Heart left ventricle (tissue), 16 donors: ENCODE results near the gene ST8SIA6. TPM values are rescaled to one million over a fixed set of nuclear protein-coding genes. Genes with fewer than 3 reads are reported as not detected.

Experiments used
- ATAC-seq, 4 donors: fragments of 200-7000 bp; cut with Tn5 transposase; one replicate each; pipeline ENCODE4 v1.9.1; 2020 to 2022; ENCODE audit warnings: moderate library complexity in 4 of 4, mild to moderate bottlenecking in 3 of 4, moderate number of reproducible peaks in 1 of 4
- DNase-seq, 5 donors: peaks; one replicate each; pipeline ENCODE4 v3.0.0-alpha.2; 2020
- H3K27ac ChIP-seq, 12 donors: fragments of 200-600 bp; sonication (generic) in 4 of 12; one replicate each; pipeline versions ENCODE4 v1.5.0 to v1.8.0; 2016 to 2022; ENCODE audit warnings: mild to moderate bottlenecking in 2 of 12
- H3K27me3 ChIP-seq, 9 donors: fragments of 200-600 bp; sonication (generic) in 2 of 9; one replicate each; pipeline versions ENCODE4 v1.5.1 to v1.8.0; 2016 to 2022; ENCODE audit warnings: mild to moderate bottlenecking in 3 of 9
- H3K36me3 ChIP-seq, 9 donors: fragments of 200-600 bp; sonication (generic) in 2 of 9; one replicate each; pipeline versions ENCODE4 v1.5.0 to v1.8.0; 2018 to 2022; ENCODE audit warnings: mild to moderate bottlenecking in 2 of 9
- H3K4me1 ChIP-seq, 12 donors: fragments of 200-600 bp; sonication (generic) in 4 of 12; one replicate each; pipeline versions ENCODE4 v1.5.0 to v1.8.0; 2016 to 2022; ENCODE audit warnings: mild to moderate bottlenecking in 3 of 12
- H3K4me3 ChIP-seq, 12 donors: fragments of 200-600 bp; sonication (generic) in 4 of 12; one replicate each; pipeline versions ENCODE4 v1.5.0 to v1.8.0; 2017 to 2022; ENCODE audit warnings: mild to moderate bottlenecking in 9 of 12, moderate library complexity in 4 of 12
- H3K9me3 ChIP-seq, 12 donors: fragments of 200-600 bp; sonication (generic) in 4 of 12; one replicate each; pipeline versions ENCODE4 v1.5.0 to v1.8.0; 2016 to 2022; ENCODE audit warnings: mild to moderate bottlenecking in 1 of 12
- CTCF ChIP-seq, 12 donors: fragments of 200-600 bp; sonication (generic) in 4 of 12; IDR thresholded peaks; one replicate each; pipeline versions ENCODE4 v1.5.0 to v1.8.0; 2018 to 2022; ENCODE audit warnings: antibody characterized with exemption in 12 of 12, mild to moderate bottlenecking in 5 of 12
- POLR2A ChIP-seq, 2 donors: fragments of 450-650 bp; IDR thresholded peaks; one replicate each; pipeline ENCODE4 v1.6.1; 2017; ENCODE audit warnings: antibody characterized with exemption in 2 of 2, mild to moderate bottlenecking in 2 of 2, moderate library complexity in 2 of 2
- WGBS, 4 donors: extraction: QIAGEN DNeasy Blood & Tissue Kit in 2 of 4; methylation state at CpG; one replicate each; pipeline versions ENCODE4 v1.1.5 to v1.1.7; 2013 to 2018; 5-methylcytosine and 5-hydroxymethylcytosine counted together
- intact Hi-C, 10 donors: fragments of 100-400 bp; cut with DNase I; formaldehyde crosslinking; loops; one replicate each; pipeline versions ENCODE4 v1.11.1 to v1.14.2; 2022
- polyA plus RNA-seq, 2 donors: library from polyadenylated mRNA; stranded (reverse); fragments of 200-250 nt; gene quantifications; one replicate each; pipeline ENCODE4 v1.2.3, GENCODE V29; 2013
- total RNA-seq, 9 donors: library from RNA; depleted of rRNA in 2 of 9; stranded (reverse); fragments of >200 nt in 2 of 9; fragmentation: NEBNext Ultra II Directional in 3 of 9; extraction: Animal tissue kit (Norgen Biotek cat#: 25700) in 3 of 9; gene quantifications; one replicate each; pipeline versions ENCODE4 v1.1.0 to v1.2.4, GENCODE V29; 2016 to 2023
- donor health status: ischemic (EF 13 %, LVEDD 7.1; RV severe dilation, severe dysfunction).
- donor health status: healthy with polysubstance abuse.
- donor health status: DM: no; HTN: yes; CAD: no.
- donor health status: DM: no; HTN: no; CAD: no.
- donor health status: ischemic (EF 25% LVEDD 6.9; RV normal size, moderate dysfunction).
- donor health status: ischemic (EF 25% LVEDD 5.7; RV mildly dilated, moderate dysfunction).
- donor health status: healthy.
- donor health status: DM: yes; HTN: yes; CAD: no.
- donor health status: ischemic (EF 35%, LVEDD 5.7; RV mildly dilated, moderate dysfunction).
- donor health status: nonischemic (EF 11% LVEDD 7.7; RV severe dilation, severe dysfunction).
- donor health status: DM: yes; HTN: yes; CAD: no.
- donor health status: PGD.
- donor health status: ischemic (EF 29% LVEDD 5.4; RV normal size, mild dysfunction).
- donor health status: nonischemic (EF 23%, LVEDD 6.1; RV moderate dilation, normal function).

The ST8SIA6 gene
- total and polyA plus RNA-seq, 11 donors = 0.80 to 10.1 (median 5.0) TPM

- intact Hi-C loops = no loop called here
- Histone ChIP-seq H3K27ac (no peak overlapping the region), H3K4me3 (no peak overlapping the region), H3K36me3 (no peaks in the 10 kb centered on the region), H3K4me1 (no peaks in the 10 kb centered on the region), H3K27me3 (no peaks in the 10 kb centered on the region), H3K9me3 (peaks cover 0 to 14% (median 0%) of the 10 kb centered on the region in 12 donors)
- TF ChIP-seq CTCF (IDR thresholded peaks at IDR 0.05) (no peak), POLR2A (IDR thresholded peaks at IDR 0.05) (no peak)
- no peak for DNase-seq
- no peak for ATAC-seq
- 68 to 87% (median 75%) methylated on average over 2 of the region's 2 CpGs for WGBS, 4 donors
Observed at GRCh38 chr10:17273403-17273802, 181.0 kb downstream of the ST8SIA6 start.

- no peak for DNase-seq
- Histone ChIP-seq H3K36me3 (no peaks in the 10 kb centered on the region), H3K4me3 (no peak overlapping the region), H3K9me3 (peaks cover 0 to 14% (median 0%) of the 10 kb centered on the region in 12 donors), H3K27ac (no peak overlapping the region), H3K27me3 (no peaks in the 10 kb centered on the region), H3K4me1 (no peaks in the 10 kb centered on the region)
- no peak for ATAC-seq
- WGBS, 4 donors = 92 to 97% (median 96%) methylated on average over 12 of the region's 12 CpGs
- TF ChIP-seq POLR2A (IDR thresholded peaks at IDR 0.05) = no peak
- TF ChIP-seq CTCF (IDR thresholded peaks at IDR 0.05) = no peak
- intact Hi-C loops = no loop called here
Observed at GRCh38 chr10:17272648-17273047, 181.7 kb downstream of the ST8SIA6 start.

Other genes with a start within 250 kb of the ST8SIA6 start
- 1,000 to 10,000 TPM in 1 of 9 donors, 100 to 1,000 TPM in 8; 249 to 1,163 (median 387) TPM for gene VIM, start 226.4 kb downstream of the ST8SIA6 start, total RNA-seq
- gene VIM, start 226.4 kb downstream of the ST8SIA6 start, polyA plus RNA-seq = 100 to 1,000 TPM; 267 to 456 TPM
- gene HACD1, start 162.8 kb upstream of the ST8SIA6 start, total RNA-seq = 100 to 1,000 TPM in 8 of 9 donors, 10 to 100 TPM in 1; 98.6 to 291 (median 155) TPM
- gene HACD1, start 162.8 kb upstream of the ST8SIA6 start, polyA plus RNA-seq = 100 to 1,000 TPM in 1 of 2 donors, 10 to 100 TPM in 1; 80.0 to 161 TPM
- 10 to 100 TPM; 26.5 to 40.0 (median 32.9) TPM for gene STAM, start 189.6 kb upstream of the ST8SIA6 start, total RNA-seq
- gene STAM, start 189.6 kb upstream of the ST8SIA6 start, polyA plus RNA-seq = 10 to 100 TPM; 10.9 to 23.1 TPM